ENCODE data around the gene PCMTD2. TPM values are rescaled to one million over a fixed set of nuclear protein-coding genes. Genes with fewer than 3 reads are reported as not detected.

The PCMTD2 gene
- total and polyA plus RNA-seq, 2 experiments from 2014 or later: 33.8 to 76.1 TPM

DNA sequence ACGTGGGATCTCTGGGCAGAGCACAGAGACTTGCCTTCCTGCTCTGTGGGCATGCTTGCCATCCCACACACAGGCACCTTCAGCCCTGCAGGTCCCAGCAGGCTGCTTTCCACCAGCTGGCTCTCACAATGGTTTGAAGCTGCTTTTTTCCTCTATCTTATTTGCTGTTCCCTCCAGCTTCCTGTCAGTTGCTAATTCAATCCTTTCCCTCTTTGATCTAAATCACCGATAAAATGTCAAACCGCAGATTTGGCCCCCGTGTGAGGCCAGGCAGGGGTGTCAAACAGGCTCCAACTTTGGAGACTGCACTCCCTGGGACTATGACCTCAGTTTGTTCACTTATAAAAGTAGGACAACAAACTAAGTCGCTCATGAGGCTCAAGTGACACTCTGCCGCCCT, 40.6 kb upstream of the PCMTD2 start:
- Histone ChIP-seq H3K36me3 (ENCODE audit: insufficient read depth) (no peaks in the 10 kb centered on the region), H3K4me3 (no peak overlapping the region), H3K4me1 (ENCODE audit: insufficient read depth) (no peaks in the 10 kb centered on the region), H3K4me2 (no peak overlapping the region), H3F3A (replicated peaks; ENCODE audit: low read depth) (no peaks in the 10 kb centered on the region), H2AFZ (no peak overlapping the region), H3K27ac (ENCODE audit: low read depth) (no peak overlapping the region), H3K27me3 (ENCODE audit: insufficient read depth) (no peaks in the 10 kb centered on the region), H3K9me2 (ENCODE audit: insufficient read depth) (no peaks in the 10 kb centered on the region), H4K20me1 (replicated peaks; ENCODE audit: insufficient read depth) (no peaks in the 10 kb centered on the region), H3K79me2 (replicated peaks; ENCODE audit: insufficient read depth) (no peaks in the 10 kb centered on the region)
- H3K9me3 Mint-ChIP-seq: no peaks in the 10 kb centered on the region
- H3K27ac Mint-ChIP-seq: no peak overlapping the region
- no peak overlapping the region for H3K4me3 Mint-ChIP-seq
- no peak for ATAC-seq
- no peak for DNase-seq (ENCODE audit: low spot score)
- TF ChIP-seq EZH2phosphoT487 (IDR thresholded peaks at IDR 0.05; ENCODE audit: unreplicated experiment): no peak
- TF ChIP-seq CREB1 (CRISPR knock-in tag; IDR thresholded peaks at IDR 0.05; ENCODE audit: low read depth): no peak
- TF ChIP-seq ZNF331 (CRISPR knock-in tag; IDR thresholded peaks at IDR 0.05; ENCODE audit: low read depth): no peak
- no peak for TF ChIP-seq EZH2 (IDR thresholded peaks at IDR 0.05; ENCODE audit: low read depth, unreplicated experiment)
- no peaks in the 10 kb centered on the region for H3K27me3 Mint-ChIP-seq (ENCODE audit: insufficient read depth, low read depth, poor library complexity)
- peaks cover 10% of the 10 kb centered on the region; the same call in 2 of the 3 replicates for H3K4me1 Mint-ChIP-seq
- no peaks in the 10 kb centered on the region for H3K36me3 Mint-ChIP-seq (ENCODE audit: low read depth)

- Histone ChIP-seq H3K27me3 (ENCODE audit: insufficient read depth) (no peaks in the 10 kb centered on the region), H3K27ac (ENCODE audit: low read depth) (no peak overlapping the region), H2AFZ (no peak overlapping the region), H3K79me2 (replicated peaks; ENCODE audit: insufficient read depth) (no peaks in the 10 kb centered on the region), H3K4me3 (no peak overlapping the region), H3K4me1 (ENCODE audit: insufficient read depth) (no peaks in the 10 kb centered on the region), H3K36me3 (ENCODE audit: insufficient read depth) (no peaks in the 10 kb centered on the region), H3F3A (replicated peaks; ENCODE audit: low read depth) (no peaks in the 10 kb centered on the region), H3K4me2 (no peak overlapping the region), H4K20me1 (replicated peaks; ENCODE audit: insufficient read depth) (no peaks in the 10 kb centered on the region), H3K9me2 (ENCODE audit: insufficient read depth) (no peaks in the 10 kb centered on the region)
- Mint-ChIP-seq H3K27me3 (ENCODE audit: insufficient read depth, low read depth, poor library complexity) (no peaks in the 10 kb centered on the region), H3K4me3 (no peak overlapping the region), H3K9me3 (no peaks in the 10 kb centered on the region), H3K4me1 (peaks cover 10% of the 10 kb centered on the region; the same call in 2 of the 3 replicates), H3K27ac (no peak overlapping the region), H3K36me3 (ENCODE audit: low read depth) (no peaks in the 10 kb centered on the region)
- ATAC-seq (no peak), DNase-seq (ENCODE audit: low spot score) (no peak)
- TF ChIP-seq, protein P1, sequence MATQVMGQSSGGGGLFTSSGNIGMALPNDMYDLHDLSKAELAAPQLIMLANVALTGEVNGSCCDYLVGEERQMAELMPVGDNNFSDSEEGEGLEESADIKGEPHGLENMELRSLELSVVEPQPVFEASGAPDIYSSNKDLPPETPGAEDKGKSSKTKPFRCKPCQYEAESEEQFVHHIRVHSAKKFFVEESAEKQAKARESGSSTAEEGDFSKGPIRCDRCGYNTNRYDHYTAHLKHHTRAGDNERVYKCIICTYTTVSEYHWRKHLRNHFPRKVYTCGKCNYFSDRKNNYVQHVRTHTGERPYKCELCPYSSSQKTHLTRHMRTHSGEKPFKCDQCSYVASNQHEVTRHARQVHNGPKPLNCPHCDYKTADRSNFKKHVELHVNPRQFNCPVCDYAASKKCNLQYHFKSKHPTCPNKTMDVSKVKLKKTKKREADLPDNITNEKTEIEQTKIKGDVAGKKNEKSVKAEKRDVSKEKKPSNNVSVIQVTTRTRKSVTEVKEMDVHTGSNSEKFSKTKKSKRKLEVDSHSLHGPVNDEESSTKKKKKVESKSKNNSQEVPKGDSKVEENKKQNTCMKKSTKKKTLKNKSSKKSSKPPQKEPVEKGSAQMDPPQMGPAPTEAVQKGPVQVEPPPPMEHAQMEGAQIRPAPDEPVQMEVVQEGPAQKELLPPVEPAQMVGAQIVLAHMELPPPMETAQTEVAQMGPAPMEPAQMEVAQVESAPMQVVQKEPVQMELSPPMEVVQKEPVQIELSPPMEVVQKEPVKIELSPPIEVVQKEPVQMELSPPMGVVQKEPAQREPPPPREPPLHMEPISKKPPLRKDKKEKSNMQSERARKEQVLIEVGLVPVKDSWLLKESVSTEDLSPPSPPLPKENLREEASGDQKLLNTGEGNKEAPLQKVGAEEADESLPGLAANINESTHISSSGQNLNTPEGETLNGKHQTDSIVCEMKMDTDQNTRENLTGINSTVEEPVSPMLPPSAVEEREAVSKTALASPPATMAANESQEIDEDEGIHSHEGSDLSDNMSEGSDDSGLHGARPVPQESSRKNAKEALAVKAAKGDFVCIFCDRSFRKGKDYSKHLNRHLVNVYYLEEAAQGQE (IDR thresholded peaks at IDR 0.05; ENCODE audit: unreplicated experiment): no peak
- TF ChIP-seq, protein P2, sequence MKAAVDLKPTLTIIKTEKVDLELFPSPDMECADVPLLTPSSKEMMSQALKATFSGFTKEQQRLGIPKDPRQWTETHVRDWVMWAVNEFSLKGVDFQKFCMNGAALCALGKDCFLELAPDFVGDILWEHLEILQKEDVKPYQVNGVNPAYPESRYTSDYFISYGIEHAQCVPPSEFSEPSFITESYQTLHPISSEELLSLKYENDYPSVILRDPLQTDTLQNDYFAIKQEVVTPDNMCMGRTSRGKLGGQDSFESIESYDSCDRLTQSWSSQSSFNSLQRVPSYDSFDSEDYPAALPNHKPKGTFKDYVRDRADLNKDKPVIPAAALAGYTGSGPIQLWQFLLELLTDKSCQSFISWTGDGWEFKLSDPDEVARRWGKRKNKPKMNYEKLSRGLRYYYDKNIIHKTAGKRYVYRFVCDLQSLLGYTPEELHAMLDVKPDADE (IDR thresholded peaks at IDR 0.05): no peak
- TF ChIP-seq CREB1 (CRISPR knock-in tag; IDR thresholded peaks at IDR 0.05; ENCODE audit: low read depth) (no peak), NANOG (IDR thresholded peaks at IDR 0.05; ENCODE audit: borderline replicate concordance) (no peak), ZNF331 (CRISPR knock-in tag; IDR thresholded peaks at IDR 0.05; ENCODE audit: low read depth) (no peak), ZNF114 (CRISPR knock-in tag; IDR thresholded peaks at IDR 0.05) (no peak), POLR2AphosphoS5 (IDR thresholded peaks at IDR 0.05; ENCODE audit: low read depth) (no peak)
- TF ChIP-seq, protein P3, sequence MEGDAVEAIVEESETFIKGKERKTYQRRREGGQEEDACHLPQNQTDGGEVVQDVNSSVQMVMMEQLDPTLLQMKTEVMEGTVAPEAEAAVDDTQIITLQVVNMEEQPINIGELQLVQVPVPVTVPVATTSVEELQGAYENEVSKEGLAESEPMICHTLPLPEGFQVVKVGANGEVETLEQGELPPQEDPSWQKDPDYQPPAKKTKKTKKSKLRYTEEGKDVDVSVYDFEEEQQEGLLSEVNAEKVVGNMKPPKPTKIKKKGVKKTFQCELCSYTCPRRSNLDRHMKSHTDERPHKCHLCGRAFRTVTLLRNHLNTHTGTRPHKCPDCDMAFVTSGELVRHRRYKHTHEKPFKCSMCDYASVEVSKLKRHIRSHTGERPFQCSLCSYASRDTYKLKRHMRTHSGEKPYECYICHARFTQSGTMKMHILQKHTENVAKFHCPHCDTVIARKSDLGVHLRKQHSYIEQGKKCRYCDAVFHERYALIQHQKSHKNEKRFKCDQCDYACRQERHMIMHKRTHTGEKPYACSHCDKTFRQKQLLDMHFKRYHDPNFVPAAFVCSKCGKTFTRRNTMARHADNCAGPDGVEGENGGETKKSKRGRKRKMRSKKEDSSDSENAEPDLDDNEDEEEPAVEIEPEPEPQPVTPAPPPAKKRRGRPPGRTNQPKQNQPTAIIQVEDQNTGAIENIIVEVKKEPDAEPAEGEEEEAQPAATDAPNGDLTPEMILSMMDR (conservative IDR thresholded peaks at IDR 0.05; ENCODE audit: low read depth in 2 of 2): no peak
These were observed 39.5 kb upstream of the PCMTD2 start for GRCh38 chr20:64216036-64216435.
